ENCODE measurements around the gene IRF2. TPM values are rescaled to one million over a fixed set of nuclear protein-coding genes. Genes with fewer than 3 reads are reported as not detected.

IRF2 gene
- total RNA-seq, 1 donor from 2014 or later = 27.6 TPM

DNA sequence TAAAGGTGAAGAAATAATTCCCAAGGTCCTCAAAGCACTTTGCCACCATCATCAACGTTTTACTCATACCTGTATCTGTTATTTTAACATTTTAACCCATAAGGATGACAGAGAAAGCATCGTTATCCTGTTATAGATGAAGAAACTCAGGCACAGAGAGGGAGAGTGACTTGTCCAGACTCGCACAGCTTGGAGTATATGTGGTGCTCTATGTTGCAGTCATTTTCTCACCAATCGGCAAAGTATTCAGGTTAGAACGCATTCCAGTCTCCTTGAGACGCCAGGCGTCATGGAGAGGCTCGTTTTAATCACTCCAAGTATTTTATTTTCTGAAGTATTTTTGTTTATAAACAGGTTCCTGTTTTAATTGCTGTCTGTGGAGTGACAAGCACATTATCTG is 73.5 kb downstream of the IRF2 start:
- peaks cover 23% of the 10 kb centered on the region for H3K4me1 Mint-ChIP-seq (ENCODE audit: unreplicated experiment)
- H3K4me3 Mint-ChIP-seq (ENCODE audit: unreplicated experiment) = no peak overlapping the region
- H3K36me3 Mint-ChIP-seq (ENCODE audit: low read depth, unreplicated experiment) = peaks cover 50% of the 10 kb centered on the region
- peaks cover 9% of the 10 kb centered on the region for H3K27me3 Mint-ChIP-seq (ENCODE audit: unreplicated experiment)
- H3K9me3 Mint-ChIP-seq (ENCODE audit: unreplicated experiment) = no peaks in the 10 kb centered on the region
- no peak overlapping the region for H3K27ac Mint-ChIP-seq (ENCODE audit: unreplicated experiment)
- DNase-seq (ENCODE audit: low spot score) = no peak
- TF ChIP-seq CTCF (IDR thresholded peaks at IDR 0.05; ENCODE audit: unreplicated experiment) = no peak

DNA sequence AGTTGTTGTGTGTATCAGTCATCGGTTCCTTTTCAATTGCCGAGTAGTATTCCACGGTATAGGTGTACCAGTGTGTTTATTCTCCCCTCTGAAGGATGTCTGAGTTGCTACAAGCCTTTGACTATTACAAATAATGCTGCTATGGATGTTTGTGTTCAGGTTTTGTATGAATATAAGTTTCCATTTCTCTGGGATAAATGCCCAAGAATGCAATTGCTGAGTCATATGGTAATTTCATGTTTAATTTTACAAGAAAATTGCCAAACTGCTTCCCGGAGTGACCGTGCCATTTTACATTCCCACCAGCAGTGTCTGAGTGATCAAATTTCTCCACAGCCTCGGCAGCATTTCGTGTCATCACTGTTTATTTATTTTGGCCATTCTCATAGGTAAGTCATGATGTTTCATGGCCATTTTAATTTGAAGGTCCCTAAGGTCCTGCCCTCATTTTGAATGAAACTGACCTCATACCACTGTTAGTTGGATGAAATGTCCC is 73.9 kb downstream of the IRF2 start:
- DNase-seq (ENCODE audit: low spot score) = no peak
- Mint-ChIP-seq H3K9me3 (ENCODE audit: unreplicated experiment) (no peaks in the 10 kb centered on the region), H3K36me3 (ENCODE audit: low read depth, unreplicated experiment) (peaks cover 52% of the 10 kb centered on the region), H3K4me3 (ENCODE audit: unreplicated experiment) (no peak overlapping the region), H3K4me1 (ENCODE audit: unreplicated experiment) (peaks cover 23% of the 10 kb centered on the region), H3K27ac (ENCODE audit: unreplicated experiment) (no peak overlapping the region), H3K27me3 (ENCODE audit: unreplicated experiment) (peaks cover 9% of the 10 kb centered on the region)
- TF ChIP-seq CTCF (IDR thresholded peaks at IDR 0.05; ENCODE audit: unreplicated experiment) = no peak

DNA sequence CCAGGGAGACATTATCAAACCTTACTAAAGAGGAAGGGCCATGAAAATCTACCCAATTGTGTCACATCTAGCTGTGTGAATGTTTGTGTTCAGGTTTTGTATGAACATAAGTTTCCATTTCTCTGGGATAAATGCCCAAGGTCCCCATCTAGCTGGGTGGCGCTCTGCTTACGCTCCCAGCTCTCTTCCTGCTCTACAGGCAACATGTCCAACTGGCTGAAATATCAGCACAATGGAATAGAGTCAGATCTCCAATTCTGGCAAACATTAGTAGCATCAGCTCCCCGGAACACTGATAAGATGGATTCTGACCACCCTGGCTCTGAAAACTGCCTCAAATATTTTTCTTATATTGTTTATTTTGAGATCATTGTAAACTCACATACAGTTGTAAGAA is 74.8 kb downstream of the IRF2 start:
- H3K4me1 Mint-ChIP-seq (ENCODE audit: unreplicated experiment) = peaks cover 23% of the 10 kb centered on the region
- H3K36me3 Mint-ChIP-seq (ENCODE audit: low read depth, unreplicated experiment) = peaks cover 52% of the 10 kb centered on the region
- H3K27me3 Mint-ChIP-seq (ENCODE audit: unreplicated experiment) = peaks cover 7% of the 10 kb centered on the region
- no peaks in the 10 kb centered on the region for H3K9me3 Mint-ChIP-seq (ENCODE audit: unreplicated experiment)
- TF ChIP-seq CTCF (IDR thresholded peaks at IDR 0.05; ENCODE audit: unreplicated experiment) = no peak
- H3K27ac Mint-ChIP-seq (ENCODE audit: unreplicated experiment) = no peak overlapping the region
- no peak overlapping the region for H3K4me3 Mint-ChIP-seq (ENCODE audit: unreplicated experiment)
- DNase-seq (ENCODE audit: low spot score) = no peak

GRCh38 chr4:184398741-184399511 is 75.4 kb downstream of the IRF2 start:
- H3K27me3 Mint-ChIP-seq (ENCODE audit: unreplicated experiment) = peaks cover 7% of the 10 kb centered on the region
- no peaks in the 10 kb centered on the region for H3K9me3 Mint-ChIP-seq (ENCODE audit: unreplicated experiment)
- peaks cover 56% of the 10 kb centered on the region for H3K36me3 Mint-ChIP-seq (ENCODE audit: low read depth, unreplicated experiment)
- H3K27ac Mint-ChIP-seq (ENCODE audit: unreplicated experiment) = no peak overlapping the region
- no peak for TF ChIP-seq CTCF (IDR thresholded peaks at IDR 0.05; ENCODE audit: unreplicated experiment)
- H3K4me1 Mint-ChIP-seq (ENCODE audit: unreplicated experiment) = peaks cover 23% of the 10 kb centered on the region
- DNase-seq (ENCODE audit: low spot score) = no peak
- H3K4me3 Mint-ChIP-seq (ENCODE audit: unreplicated experiment) = no peak overlapping the region

- no peak overlapping the region for H3K4me3 Mint-ChIP-seq (ENCODE audit: unreplicated experiment)
- no peak for TF ChIP-seq CTCF (IDR thresholded peaks at IDR 0.05; ENCODE audit: unreplicated experiment)
- DNase-seq (ENCODE audit: low spot score) = no peak
- H3K4me1 Mint-ChIP-seq (ENCODE audit: unreplicated experiment) = peaks cover 17% of the 10 kb centered on the region
- H3K9me3 Mint-ChIP-seq (ENCODE audit: unreplicated experiment) = no peaks in the 10 kb centered on the region
- no peak overlapping the region for H3K27ac Mint-ChIP-seq (ENCODE audit: unreplicated experiment)
- peaks cover 3% of the 10 kb centered on the region for H3K27me3 Mint-ChIP-seq (ENCODE audit: unreplicated experiment)
- H3K36me3 Mint-ChIP-seq (ENCODE audit: low read depth, unreplicated experiment) = peaks cover 58% of the 10 kb centered on the region
Observed at GRCh38 chr4:184397516-184398163, 76.7 kb downstream of the IRF2 start.
